GM19438 (cell line): ENCODE measurements around the gene PCMTD2.
"Not testable (repeated sequence)": the region's sequence is repeated elsewhere in the genome, so short reads cannot be mapped to it uniquely, and the experiment has no call there.

ENCODE experiments used
- ATAC-seq: cut with Tn5 transposase; IDR thresholded peaks from one replicate; pipeline ENCODE4 v1.9.1; 2021; ENCODE audit warnings: low read depth; ENCODE audit not compliant: unreplicated experiment

The PCMTD2 gene

GRCh38 chr20:64223526-64224067 is 32.0 kb upstream of the PCMTD2 start:
- no peak for ATAC-seq

GRCh38 chr20:64224351-64225170 is 31.0 kb upstream of the PCMTD2 start:
- ATAC-seq, result no peak

GRCh38 chr20:64225171-64225595 is 30.4 kb upstream of the PCMTD2 start:
- no peak for ATAC-seq

- no peak for ATAC-seq
Measured at GRCh38 chr20:64225828-64226598, 29.5 kb upstream of the PCMTD2 start.

GRCh38 chr20:64226686-64227580 is 28.6 kb upstream of the PCMTD2 start:
- ATAC-seq, result no peak

- ATAC-seq, result no peak
Measured at GRCh38 chr20:64228086-64228653, 27.4 kb upstream of the PCMTD2 start.

GRCh38 chr20:64228751-64229506 is 26.6 kb upstream of the PCMTD2 start:
- ATAC-seq, result no peak

DNA sequence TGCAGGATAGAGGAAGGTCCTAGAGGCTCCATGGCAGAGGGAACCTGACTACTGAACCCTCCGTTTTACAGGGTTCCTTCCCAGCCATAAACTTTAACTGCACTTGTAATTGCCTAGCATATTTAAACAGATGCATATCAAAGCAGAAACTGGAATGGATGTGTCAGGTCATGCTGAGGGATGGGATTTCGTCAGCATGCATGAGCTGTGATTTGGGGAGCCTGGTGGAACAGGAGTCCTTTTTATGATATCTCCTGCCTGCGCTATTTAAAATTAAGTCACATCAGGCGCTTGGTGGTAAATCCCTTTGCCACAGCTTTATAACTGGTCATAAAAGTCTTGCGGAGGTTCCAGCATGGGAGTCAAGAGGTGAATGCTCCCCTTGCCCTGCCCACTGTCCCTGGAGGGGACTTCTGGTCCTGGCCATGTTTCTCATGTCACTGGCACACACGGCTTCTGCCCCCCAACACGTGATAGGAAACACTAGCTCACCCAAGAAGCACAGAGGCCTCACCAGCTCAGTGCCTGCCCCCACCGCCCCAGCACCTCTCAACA is 26.0 kb upstream of the PCMTD2 start:
- ATAC-seq, result no peak

DNA sequence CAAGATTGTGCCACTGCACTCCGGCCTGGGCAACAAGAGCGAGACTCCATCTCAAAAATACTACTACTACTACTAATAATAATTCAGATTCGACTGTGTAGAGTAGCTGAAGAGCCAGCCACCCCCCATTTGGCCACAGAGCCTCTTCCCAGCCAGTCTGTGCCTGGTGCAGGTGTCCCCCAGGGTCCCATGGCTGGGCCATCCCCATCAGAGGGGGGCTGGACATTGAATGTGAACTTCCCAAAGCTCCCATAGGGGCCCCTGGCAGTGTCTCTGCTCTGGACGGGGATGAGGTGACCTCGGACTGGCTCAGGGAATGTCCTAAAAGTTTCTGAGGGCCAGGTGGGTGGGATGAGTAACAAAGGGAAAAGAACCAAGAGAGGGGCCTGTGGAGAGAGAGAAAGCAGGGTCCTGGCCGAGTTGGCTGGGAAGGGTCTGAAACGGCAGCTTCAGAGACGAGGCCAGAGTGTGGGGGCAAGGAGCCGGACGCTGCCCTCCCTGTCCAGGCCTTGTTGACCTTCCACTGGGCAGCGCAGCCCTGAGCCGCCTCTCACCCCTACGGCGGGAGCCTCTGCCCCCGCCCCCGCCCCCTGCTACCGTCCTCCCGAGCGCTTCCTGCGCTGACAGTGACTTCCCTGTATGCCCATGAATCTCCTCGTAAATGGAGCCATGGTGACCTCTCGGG is 24.9 kb upstream of the PCMTD2 start:
- ATAC-seq, result no peak

- ATAC-seq, result no peak
Measured at GRCh38 chr20:64231621-64232550, 23.7 kb upstream of the PCMTD2 start.

DNA sequence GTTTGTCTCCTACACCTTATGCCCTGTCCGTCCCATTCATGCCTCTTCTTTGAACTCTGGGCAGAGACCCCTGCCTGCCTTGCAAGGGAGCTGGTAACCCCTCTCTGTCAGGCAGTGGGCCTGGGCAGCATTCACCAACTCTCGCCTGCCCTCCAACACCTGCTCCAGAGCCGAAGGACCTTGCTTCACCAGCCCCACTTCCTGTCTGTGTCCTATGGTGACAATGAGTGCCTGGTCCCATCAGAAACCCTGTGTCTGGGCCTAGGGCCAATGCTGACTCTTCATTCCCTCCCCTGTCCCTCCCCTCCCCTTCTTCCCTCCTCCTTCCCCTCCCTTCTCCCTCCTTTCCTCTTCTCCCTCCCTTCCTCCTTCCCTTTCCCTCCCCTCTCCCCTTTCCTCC is 22.8 kb upstream of the PCMTD2 start:
- no peak for ATAC-seq

- ATAC-seq, result no peak
Measured at GRCh38 chr20:64233725-64234124, 21.8 kb upstream of the PCMTD2 start.

- ATAC-seq, result no peak
Measured at GRCh38 chr20:64234291-64234791, 21.2 kb upstream of the PCMTD2 start.

- not testable (repeated sequence) for ATAC-seq
Measured at GRCh38 chr20:64234921-64235565, 20.5 kb upstream of the PCMTD2 start.

DNA sequence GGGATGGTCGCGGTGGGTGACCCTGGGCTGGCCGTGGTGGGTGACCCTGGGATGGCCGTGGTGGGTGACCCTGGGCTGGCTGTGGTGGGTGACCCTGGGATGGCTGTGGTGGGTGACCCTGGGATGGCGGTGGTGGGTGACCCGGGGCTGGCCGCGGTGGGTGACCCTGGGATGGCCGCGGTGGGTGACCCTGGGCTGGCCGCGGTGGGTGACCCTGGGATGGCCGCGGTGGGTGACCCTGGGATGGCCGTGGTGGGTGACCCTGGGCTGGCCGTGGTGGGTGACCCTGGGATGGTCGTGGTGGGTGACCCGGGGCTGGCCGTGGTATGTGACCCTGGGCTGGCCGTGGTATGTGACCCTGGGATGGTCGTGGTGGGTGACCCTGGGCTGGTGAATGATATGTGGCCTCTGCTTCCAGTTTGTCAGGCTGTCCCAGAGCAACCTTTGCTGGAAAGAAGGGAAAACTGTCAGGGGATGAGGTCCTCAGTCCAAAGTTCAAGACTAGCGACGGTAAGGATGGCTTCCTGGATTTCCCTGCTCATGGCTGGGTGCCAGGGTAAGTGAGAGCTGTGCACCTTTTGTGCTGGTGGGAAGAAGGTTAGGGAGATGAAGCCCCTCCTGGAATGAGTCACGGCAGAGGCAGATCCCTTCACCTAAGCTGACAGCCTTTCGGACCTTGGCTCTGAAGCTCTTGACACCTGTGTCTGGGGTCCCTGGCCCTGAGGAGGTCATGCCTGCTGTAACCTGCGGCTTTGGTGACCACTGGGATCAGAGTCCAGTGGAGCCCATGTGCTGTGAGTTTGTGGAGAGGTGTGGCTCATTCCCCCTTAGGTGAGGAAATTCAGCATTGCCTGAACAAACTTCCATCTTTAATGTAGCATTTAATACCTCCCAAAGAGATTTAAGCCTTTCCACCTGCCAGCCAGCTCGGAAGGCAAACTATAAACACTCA is 19.1 kb upstream of the PCMTD2 start:
- ATAC-seq, result no peak

GRCh38 chr20:64237316-64237715 is 18.2 kb upstream of the PCMTD2 start:
- no peak for ATAC-seq
